HG02763 (cell line): ENCODE measurements around the gene FAM76A.
A peak's percentile ranks its signal among the peaks of the same experiment; 100 is the strongest.

Experiments used
- ATAC-seq: cut with Tn5 transposase; IDR thresholded peaks from one replicate; pipeline ENCODE4 v1.9.1; 2021; ENCODE audit warnings: mild to moderate bottlenecking, moderate library complexity; ENCODE audit not compliant: unreplicated experiment

The FAM76A gene

DNA sequence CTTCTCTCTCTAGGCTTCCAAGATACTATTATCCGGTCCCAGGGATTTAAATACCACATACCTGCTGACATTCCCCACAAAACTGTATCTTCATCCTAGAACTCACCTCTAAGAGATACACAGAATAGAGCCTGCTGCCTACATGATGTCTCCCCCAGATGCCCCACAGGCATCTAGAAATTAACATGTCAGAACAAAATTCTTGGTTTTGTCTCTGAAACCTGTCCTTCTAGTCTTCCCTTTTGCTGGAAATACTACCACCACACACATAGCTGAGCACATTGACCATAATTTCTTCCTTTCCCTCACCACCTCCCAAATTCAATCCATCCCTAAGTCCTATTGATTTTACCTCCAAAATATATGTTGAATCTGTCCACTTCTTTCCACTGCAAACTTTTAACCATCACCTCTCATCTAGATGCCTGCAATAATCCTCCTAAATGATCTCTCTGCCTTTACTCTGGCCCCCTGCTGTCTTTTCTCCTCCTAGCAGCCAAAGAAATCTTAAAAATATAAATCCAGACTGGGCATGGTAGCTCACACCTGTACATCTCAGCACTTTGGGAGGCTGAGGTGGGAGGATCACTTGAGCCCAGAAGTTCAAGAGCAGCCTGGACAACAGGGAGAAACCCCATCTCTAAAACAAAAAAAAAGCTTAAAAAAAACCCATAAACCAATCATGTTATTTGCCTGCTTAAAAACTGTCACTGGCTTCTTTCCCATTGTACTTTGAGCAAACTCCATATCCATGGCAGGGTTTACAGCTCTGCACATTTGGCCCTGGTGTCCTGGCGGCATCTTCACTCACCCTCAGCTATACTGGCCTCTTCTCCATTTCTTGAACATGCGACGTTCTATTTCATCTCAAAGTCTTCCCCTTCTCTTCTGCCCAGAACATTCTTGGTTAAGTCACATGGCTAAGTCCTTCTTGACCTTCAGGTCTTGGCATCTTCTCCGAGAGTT is 6.2 kb upstream of the FAM76A start:
- no peak for ATAC-seq

DNA sequence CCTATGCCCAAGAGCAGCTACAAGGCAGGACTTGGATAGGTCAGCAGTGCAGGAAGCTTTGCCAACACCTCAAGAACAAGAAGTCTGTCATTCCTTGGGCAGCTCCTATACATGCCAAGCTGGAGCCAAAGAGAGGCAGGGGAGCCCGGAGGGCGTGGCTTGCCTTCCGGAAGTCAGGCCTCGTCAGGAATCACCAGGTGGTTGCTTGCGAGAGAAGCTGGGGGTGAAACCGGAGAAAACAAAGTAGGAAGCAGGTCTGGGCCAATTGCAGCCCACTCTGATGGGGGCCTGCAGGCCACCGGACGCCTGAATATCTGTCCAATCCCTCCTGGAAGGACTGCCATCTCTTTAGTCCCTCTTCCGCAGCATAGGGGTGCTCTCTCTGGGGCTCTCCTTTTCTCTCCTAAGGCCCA is 794 bp upstream of the FAM76A start:
- no peak for ATAC-seq

GRCh38 chr1:27726173-27727044 is 648 bp downstream of the FAM76A start:
- peak; percentile 19 for ATAC-seq

DNA sequence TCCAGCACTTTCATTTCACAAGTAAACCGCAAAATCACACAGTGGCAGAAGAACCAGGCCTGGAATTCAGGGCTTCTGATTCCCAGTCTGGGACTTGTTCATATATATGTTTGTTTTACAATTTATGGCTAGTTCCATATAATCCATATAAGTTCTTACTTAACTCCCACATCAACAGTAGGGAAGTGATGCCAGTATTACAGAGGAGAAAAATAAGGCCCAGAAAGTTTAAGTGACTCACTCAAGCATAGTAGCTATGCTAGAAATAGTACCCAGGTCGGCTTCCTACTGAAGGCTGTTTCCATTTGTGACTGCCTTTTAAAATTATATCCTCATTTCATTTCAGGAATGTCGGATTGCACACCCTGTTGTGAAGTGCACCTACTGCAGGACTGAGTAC is 1.4 kb downstream of the FAM76A start:
- no peak for ATAC-seq

DNA sequence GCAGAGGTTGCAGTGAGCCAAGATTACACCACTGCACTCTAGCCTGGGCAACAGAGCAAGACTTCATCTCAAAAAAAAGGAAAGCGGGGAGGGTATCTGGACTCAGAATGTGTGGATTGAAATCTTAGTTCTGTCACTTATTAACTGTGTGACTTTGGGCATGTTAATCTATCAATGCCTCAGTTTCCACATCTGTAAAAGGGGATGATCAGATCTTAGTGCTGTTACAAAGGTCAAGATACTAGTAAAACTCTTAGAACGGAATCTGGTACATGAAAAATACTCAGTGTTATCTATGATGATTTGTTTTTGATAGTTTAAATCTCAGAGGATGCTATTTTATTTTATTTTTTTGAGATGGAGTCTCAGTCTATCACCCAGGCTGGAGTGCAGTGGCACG is 10.5 kb downstream of the FAM76A start:
- no peak for ATAC-seq

DNA sequence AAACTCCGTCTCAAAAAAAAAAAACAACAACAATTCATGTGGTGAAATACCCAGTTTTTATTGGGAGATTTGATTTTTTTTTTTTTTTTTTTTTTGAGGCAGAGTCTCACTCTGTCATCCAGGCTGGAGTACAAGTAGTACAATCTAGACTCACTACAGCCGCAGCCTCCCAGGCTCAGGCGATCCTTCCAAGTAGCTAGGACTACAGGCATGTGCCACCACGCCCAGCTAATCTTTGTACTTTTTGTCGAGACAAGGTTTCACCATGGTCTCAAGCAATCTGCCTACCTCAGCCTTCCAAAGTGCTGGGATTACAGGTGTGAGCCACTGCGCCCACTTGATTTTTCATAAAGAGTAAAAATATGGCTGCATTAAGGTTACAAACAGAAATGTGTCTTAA is 15.4 kb downstream of the FAM76A start:
- ATAC-seq: no peak

DNA sequence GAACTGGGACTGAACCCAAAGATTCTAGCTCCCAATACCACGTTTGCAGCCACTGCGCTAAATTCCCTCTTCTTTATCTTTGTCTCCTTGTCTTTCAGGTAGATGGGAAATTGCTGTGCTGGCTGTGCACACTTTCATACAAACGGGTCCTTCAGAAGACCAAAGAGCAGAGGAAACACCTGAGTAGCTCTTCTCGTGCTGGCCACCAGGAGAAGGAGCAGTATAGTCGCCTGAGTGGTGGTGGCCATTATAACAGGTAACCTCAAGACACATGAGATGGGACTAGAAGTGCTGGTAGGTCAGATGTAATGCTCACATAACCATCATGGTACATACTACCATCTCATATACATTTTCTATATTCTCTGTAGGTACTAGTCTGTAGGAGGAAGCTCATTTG is 18.8 kb downstream of the FAM76A start:
- ATAC-seq: no peak

- ATAC-seq: no peak
Observed at GRCh38 chr1:27745466-27745865, 19.7 kb downstream of the FAM76A start.

GRCh38 chr1:27752360-27752759 is 26.6 kb downstream of the FAM76A start:
- no peak for ATAC-seq

GRCh38 chr1:27755286-27755685 is 29.5 kb downstream of the FAM76A start:
- ATAC-seq: no peak

- no peak for ATAC-seq
Observed at GRCh38 chr1:27755865-27756264, 30.1 kb downstream of the FAM76A start.

- no peak for ATAC-seq
Observed at GRCh38 chr1:27759236-27759635, 33.5 kb downstream of the FAM76A start.

- ATAC-seq: no peak
Observed at GRCh38 chr1:27760426-27760825, 34.7 kb downstream of the FAM76A start.

DNA sequence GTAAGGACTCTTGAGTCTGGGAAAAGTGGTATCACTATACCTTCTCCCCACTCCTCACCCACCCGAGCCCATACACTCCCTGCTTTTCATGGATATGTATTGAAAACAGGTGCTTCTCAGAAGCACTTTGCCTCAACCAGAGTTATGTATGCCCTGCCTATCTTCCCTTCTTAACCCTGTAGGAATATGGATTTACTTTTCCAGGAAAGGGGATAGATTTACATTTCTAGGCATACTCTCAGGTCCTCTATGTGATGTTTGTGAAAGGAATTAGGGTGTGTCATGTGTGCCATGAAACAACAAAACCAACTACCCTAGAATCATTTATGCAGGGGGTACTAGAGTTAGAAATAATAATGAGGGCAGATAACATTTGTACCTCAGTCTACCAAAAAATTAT is 36.3 kb downstream of the FAM76A start:
- no peak for ATAC-seq

DNA sequence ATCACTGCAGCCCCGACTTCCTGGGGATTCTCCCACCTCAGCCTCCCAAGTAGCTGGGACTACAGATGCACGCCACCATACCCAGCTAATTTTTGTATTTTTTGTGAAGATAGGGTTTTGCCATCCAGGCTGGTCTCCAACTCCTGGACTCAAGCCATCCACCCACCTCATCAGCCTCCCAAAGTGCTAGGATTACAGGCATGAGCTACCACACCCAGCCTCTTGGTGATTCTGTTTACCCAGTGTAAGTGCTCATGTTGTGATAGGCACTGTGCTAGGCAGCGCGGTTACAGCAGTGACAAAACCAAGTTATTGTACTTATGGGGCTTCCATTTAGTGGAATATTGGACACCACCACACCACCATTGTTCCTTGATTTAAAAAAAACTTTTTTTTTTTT is 37.6 kb downstream of the FAM76A start:
- ATAC-seq: no peak

- no peak for ATAC-seq
Observed at GRCh38 chr1:27770293-27770830, 44.6 kb downstream of the FAM76A start.

DNA sequence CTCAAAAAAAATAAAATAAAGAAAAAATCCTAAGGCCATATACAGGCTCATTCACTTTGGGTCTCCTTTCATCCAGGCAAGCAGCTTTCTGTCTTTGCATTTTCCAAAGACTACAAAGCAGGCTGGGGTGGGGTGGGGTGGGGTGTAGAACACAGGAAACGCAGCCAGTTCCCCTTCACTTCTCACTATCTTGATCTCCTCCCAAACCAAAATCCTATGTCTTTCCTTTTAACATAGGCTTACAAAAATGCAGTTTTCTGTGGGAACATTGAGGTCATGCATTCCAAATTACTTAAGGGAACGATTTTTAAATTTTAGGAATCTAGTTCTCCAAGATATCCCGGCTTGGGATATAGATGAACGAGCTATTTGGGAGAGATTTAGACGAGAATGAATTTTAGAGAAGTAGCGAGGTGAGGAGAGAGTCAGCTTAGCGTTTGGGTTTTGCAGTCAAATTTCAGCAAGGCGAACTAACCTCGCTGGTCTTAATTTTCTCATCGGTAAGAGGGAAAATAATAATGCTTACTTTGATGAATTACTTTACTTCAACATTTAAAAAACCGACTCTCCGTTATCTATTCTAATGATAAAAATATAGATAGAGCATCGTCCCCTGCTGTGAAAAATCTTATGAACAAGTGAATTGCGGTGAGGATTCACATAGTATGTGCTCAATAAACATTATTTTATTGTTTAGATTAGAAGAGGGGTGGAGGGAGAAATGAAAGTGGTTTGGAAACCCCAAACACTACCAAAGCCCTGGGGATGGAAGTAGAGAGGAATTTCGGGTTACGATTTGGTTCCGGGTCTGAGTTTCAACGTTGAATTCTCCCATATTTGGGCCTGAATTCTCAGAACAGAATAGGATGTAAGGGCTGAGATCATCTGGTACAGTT is 46.5 kb downstream of the FAM76A start:
- ATAC-seq: no peak

GRCh38 chr1:27772932-27773825 is 47.4 kb downstream of the FAM76A start, which contains the start of gene STX12:
Gene STX12, plus strand, starts transcription at chr1:27773219. Its CDS starts 89 bp downstream, at chr1:27773308.
- ATAC-seq: peak; percentile 91

DNA sequence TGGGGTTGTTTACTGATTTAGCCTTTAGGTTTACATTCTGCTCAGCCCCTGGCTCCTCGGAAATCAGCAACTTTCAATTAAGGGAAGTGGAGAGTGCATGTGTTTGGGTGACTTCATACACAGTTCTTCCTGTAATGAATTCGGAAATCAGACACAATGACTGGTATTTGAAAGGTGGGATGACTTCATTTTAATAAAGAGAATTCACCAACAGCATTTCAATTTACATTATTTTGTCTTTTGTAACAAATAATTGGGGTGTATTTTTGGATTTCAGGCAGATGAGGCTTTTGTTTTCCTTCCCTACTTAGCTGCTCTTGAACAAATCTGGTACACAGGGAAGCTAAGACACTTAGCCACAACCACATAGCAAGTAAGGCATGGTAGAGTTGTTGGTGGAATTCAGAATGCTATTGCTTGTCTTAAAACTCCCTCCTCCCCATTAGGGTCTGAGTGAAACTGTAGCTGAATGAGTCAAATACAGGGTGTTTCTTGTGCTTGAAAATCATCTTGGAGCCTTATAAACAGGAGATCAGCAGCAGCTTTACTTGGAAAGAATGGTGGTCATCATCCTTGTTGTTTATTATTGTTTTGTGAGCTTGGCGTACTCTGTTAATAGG is 48.2 kb downstream of the FAM76A start:
- ATAC-seq: no peak
